Glutamatergic neuron (in vitro differentiated cells): ENCODE data around the gene AADACL3. TPM values are rescaled to one million over a fixed set of nuclear protein-coding genes. Genes with fewer than 3 reads are reported as not detected.

Experiments
- DNase-seq: peaks from one replicate; pipeline ENCODE4 v3.0.0; 2022
- H3K27ac Mint-ChIP-seq: one replicate; pipeline ENCODE4 v1.8.0; 2020; ENCODE audit warnings: mild to moderate bottlenecking, mixed read lengths, inconsistent platforms; ENCODE audit not compliant: unreplicated experiment
- H3K27me3 Mint-ChIP-seq: one replicate; pipeline ENCODE4 v1.8.0; 2020; ENCODE audit warnings: mild to moderate bottlenecking, moderate library complexity, mixed read lengths, inconsistent platforms; ENCODE audit not compliant: unreplicated experiment
- H3K36me3 Mint-ChIP-seq: one replicate; pipeline ENCODE4 v1.8.0; 2020; ENCODE audit warnings: mild to moderate bottlenecking, mixed read lengths, inconsistent platforms; ENCODE audit not compliant: unreplicated experiment
- H3K4me1 Mint-ChIP-seq: one replicate; pipeline ENCODE4 v1.8.0; 2020; ENCODE audit warnings: mild to moderate bottlenecking, low read depth, mixed read lengths, inconsistent platforms; ENCODE audit not compliant: unreplicated experiment
- H3K4me3 Mint-ChIP-seq: one replicate; pipeline ENCODE4 v1.8.0; 2020; ENCODE audit warnings: mild to moderate bottlenecking, mixed read lengths, inconsistent platforms; ENCODE audit not compliant: unreplicated experiment
- H3K9me3 Mint-ChIP-seq: one replicate; pipeline ENCODE4 v1.8.0; 2020; ENCODE audit warnings: mild to moderate bottlenecking, moderate library complexity, mixed read lengths, inconsistent platforms; ENCODE audit not compliant: unreplicated experiment
- CTCF ChIP-seq: fragments of 200-600 bp; sonication (generic); IDR thresholded peaks from one replicate; pipeline ENCODE4 v1.5.0; 2021; ENCODE audit not compliant: partially characterized antibody, unreplicated experiment
- total RNA-seq: library from RNA; stranded (reverse); fragmentation: NEBNext Ultra II Directional; extraction: Animal tissue kit (Norgen Biotek cat#: 25700); gene quantifications from one replicate; pipeline ENCODE4 v1.2.1, GENCODE V29; 2021; ENCODE audit not compliant: unreplicated experiment

The AADACL3 gene
- total RNA-seq, 1 donor from 2014 or later = not detected

GRCh38 chr1:12764016-12764415 is 48.1 kb downstream of the AADACL3 start:
- TF ChIP-seq CTCF = no peak
- Mint-ChIP-seq H3K4me3 (no peak overlapping the region), H3K4me1 (no peaks in the 10 kb centered on the region), H3K36me3 (no peaks in the 10 kb centered on the region), H3K27me3 (peaks cover 5% of the 10 kb centered on the region), H3K9me3 (no peaks in the 10 kb centered on the region), H3K27ac (no peak overlapping the region)
- no peak for DNase-seq

- TF ChIP-seq CTCF = no peak
- no peak for DNase-seq
- Mint-ChIP-seq H3K27me3 (no peaks in the 10 kb centered on the region), H3K9me3 (peaks cover 2% of the 10 kb centered on the region), H3K4me1 (no peaks in the 10 kb centered on the region), H3K27ac (no peak overlapping the region), H3K36me3 (no peaks in the 10 kb centered on the region), H3K4me3 (no peak overlapping the region)
Observed at GRCh38 chr1:12769031-12769430, 53.1 kb downstream of the AADACL3 start.

GRCh38 chr1:12769976-12770505 is 54.1 kb downstream of the AADACL3 start:
- Mint-ChIP-seq H3K4me3 (no peak overlapping the region), H3K27ac (no peak overlapping the region), H3K4me1 (no peaks in the 10 kb centered on the region), H3K9me3 (peaks cover 4% of the 10 kb centered on the region), H3K36me3 (no peaks in the 10 kb centered on the region), H3K27me3 (no peaks in the 10 kb centered on the region)
- TF ChIP-seq CTCF = no peak
- DNase-seq = no peak

GRCh38 chr1:12770620-12771019 is 54.7 kb downstream of the AADACL3 start:
- peaks cover 4% of the 10 kb centered on the region for H3K9me3 Mint-ChIP-seq
- no peak for TF ChIP-seq CTCF
- H3K36me3 Mint-ChIP-seq = no peaks in the 10 kb centered on the region
- no peak for DNase-seq
- H3K27me3 Mint-ChIP-seq = no peaks in the 10 kb centered on the region
- H3K27ac Mint-ChIP-seq = no peak overlapping the region
- H3K4me3 Mint-ChIP-seq = no peak overlapping the region
- H3K4me1 Mint-ChIP-seq = no peaks in the 10 kb centered on the region

GRCh38 chr1:12771186-12771585 is 55.3 kb downstream of the AADACL3 start:
- no peak for DNase-seq

More at GRCh38 chr1:12771186-12771585, 55.3 kb downstream of the AADACL3 start:
- peaks cover 4% of the 10 kb centered on the region for H3K9me3 Mint-ChIP-seq
- H3K36me3 Mint-ChIP-seq = no peaks in the 10 kb centered on the region
- no peaks in the 10 kb centered on the region for H3K27me3 Mint-ChIP-seq
- H3K27ac Mint-ChIP-seq = no peak overlapping the region
- no peak for TF ChIP-seq CTCF
- no peak overlapping the region for H3K4me3 Mint-ChIP-seq
- no peaks in the 10 kb centered on the region for H3K4me1 Mint-ChIP-seq
